SK-N-SH (cell line): Measurements from ENCODE around the gene RELCH. TPM values are rescaled to one million over a fixed set of nuclear protein-coding genes. Genes with fewer than 3 reads are reported as not detected.

Experiments used
- CTCF ChIA-PET: fragments of 300-600, 350-600 bp; formaldehyde crosslinking; extraction: SDS; loops from one replicate; lab custom pipeline; 2021; lab: Yijun Ruan, JAX
- POLR2A ChIA-PET: fragments of 350-600 bp; sonication (Branson Sonifier 250); formaldehyde crosslinking; extraction: SDS; loops from one replicate; lab custom pipeline; 2020; ENCODE audit warnings: antibody characterized with exemption, inconsistent platforms; lab: Yijun Ruan, JAX
- DNase-seq: peaks from one replicate; pipeline ENCODE4 v3.0.0; 2012
- H2AFZ ChIP-seq: fragments of 200-600 bp; sonication (generic); 2 replicates; pipeline ENCODE4 v1.8.1; 2016; ENCODE audit warnings: antibody characterized with exemption, mild to moderate bottlenecking, low read depth
- H3F3A ChIP-seq: fragments of 200-600 bp; sonication (generic); replicated peaks from 2 replicates; pipeline ENCODE3; 2016; ENCODE audit warnings: antibody characterized with exemption, mild to moderate bottlenecking; ENCODE audit not compliant: insufficient read depth
- H3K27ac ChIP-seq, 2 experiments: fragments of 200-500 bp in 1 of 2; fragments of 200-600 bp in 1 of 2; sonication (Bioruptor generic) in 1 of 2; sonication (generic), shearing (Covaris generic) in 1 of 2; 2 replicates each; pipeline versions ENCODE4 v1.5.1 to v1.6.1; 2014 to 2016; ENCODE audit warnings: low read depth in 2 of 2, inconsistent platforms in 1 of 2, low read length in 1 of 2, mild to moderate bottlenecking in 1 of 2, mixed read lengths in 1 of 2
- H3K27me3 ChIP-seq: fragments of 200-600 bp; sonication (generic), shearing (Covaris generic); 2 replicates; pipeline ENCODE4 v1.6.1; 2016; ENCODE audit warnings: mixed run types; ENCODE audit not compliant: insufficient read depth
- H3K36me3 ChIP-seq, 2 experiments: fragments of 200-500 bp in 1 of 2; fragments of 200-600 bp in 1 of 2; sonication (Bioruptor generic) in 1 of 2; sonication (generic) in 1 of 2; replicated peaks in 1 of 2; 2 replicates each; pipeline versions ENCODE3 to v1.5.1; 2014 to 2016; ENCODE audit warnings: low read length in 1 of 2, mild to moderate bottlenecking in 1 of 2; ENCODE audit not compliant: insufficient read depth in 2 of 2, control insufficient read depth in 1 of 2
- H3K4me1 ChIP-seq, 2 experiments: fragments of 200-500 bp in 1 of 2; fragments of 200-600 bp in 1 of 2; sonication (Bioruptor generic) in 1 of 2; sonication (generic), shearing (Covaris generic) in 1 of 2; 2 replicates each; pipeline versions ENCODE4 v1.5.1 to v1.6.1; 2014 to 2016; ENCODE audit warnings: low read depth in 1 of 2, low read length in 1 of 2, mixed run types in 1 of 2; ENCODE audit not compliant: insufficient read depth in 2 of 2, control insufficient read depth in 1 of 2
- H3K4me2 ChIP-seq: fragments of 200-600 bp; sonication (generic), shearing (Covaris generic); 2 replicates; pipeline ENCODE4 v1.6.1; 2017; ENCODE audit warnings: mixed run types
- H3K4me3 ChIP-seq, 2 experiments: fragments of 200-500 bp in 1 of 2; fragments of 200-600 bp in 1 of 2; sonication (Bioruptor generic) in 1 of 2; sonication (generic), shearing (Covaris generic) in 1 of 2; 2 replicates each; pipeline versions ENCODE4 v1.5.1 to v1.8.1; 2014 to 2016; ENCODE audit warnings: low read depth in 2 of 2, inconsistent platforms in 1 of 2, low read length in 1 of 2, mild to moderate bottlenecking in 1 of 2, mixed read lengths in 1 of 2, moderate library complexity in 1 of 2
- H3K79me2 ChIP-seq: fragments of 200-600 bp; sonication (generic); 2 replicates; pipeline ENCODE4 v1.8.1; 2017; ENCODE audit warnings: mild to moderate bottlenecking; ENCODE audit not compliant: insufficient read depth
- H3K9ac ChIP-seq: fragments of 200-600 bp; sonication (generic); 2 replicates; pipeline ENCODE4 v1.6.1; 2017; ENCODE audit warnings: mixed run types
- H3K9me2 ChIP-seq: fragments of 200-600 bp; sonication (generic); 2 replicates; pipeline ENCODE4 v1.6.1; 2017; ENCODE audit warnings: mixed run types
- H3K9me3 ChIP-seq: fragments of 200-600 bp; sonication (generic); 2 replicates; pipeline ENCODE4 v1.6.1; 2017; ENCODE audit warnings: mixed run types, mild to moderate bottlenecking, moderate library complexity
- H4K20me1 ChIP-seq: fragments of 200-600 bp; sonication (generic); 2 replicates; pipeline ENCODE4 v1.6.1; 2017; ENCODE audit warnings: mild to moderate bottlenecking, mixed run types; ENCODE audit not compliant: insufficient read depth
- CHD2 ChIP-seq: fragments of 150-350 bp; IDR thresholded peaks from 2 replicates; pipeline ENCODE4 v1.6.1; 2018; ENCODE audit warnings: low read length; ENCODE audit not compliant: partially characterized antibody
- ELF1 ChIP-seq: IDR thresholded peaks from 2 replicates; pipeline ENCODE4 v1.4.0; 2012
- EZH2phosphoT487 ChIP-seq: fragments of 200-600 bp; sonication (generic); IDR thresholded peaks from 2 replicates; pipeline ENCODE4 v1.6.1; 2017; ENCODE audit warnings: low read depth, mixed run types, mild to moderate bottlenecking, antibody characterized with exemption, moderate library complexity, borderline replicate concordance
- FOXJ3 ChIP-seq: sonication (generic); formaldehyde crosslinking; IDR thresholded peaks from 2 replicates; pipeline ENCODE4 v1.5.1; 2020; ENCODE audit warnings: mild to moderate bottlenecking, missing genetic modification reagents
- MXI1 ChIP-seq: IDR thresholded peaks from 2 replicates; pipeline ENCODE4 v1.6.1; 2012; ENCODE audit warnings: mild to moderate bottlenecking, low read depth, low read length, improper control_type of control experiment
- NFIC ChIP-seq: IDR thresholded peaks from 2 replicates; pipeline ENCODE4 v1.4.0; 2012; ENCODE audit warnings: borderline replicate concordance
- NRF1 ChIP-seq: IDR thresholded peaks from 2 replicates; pipeline ENCODE4 v1.6.1; 2012; ENCODE audit warnings: low read depth, mild to moderate bottlenecking, low read length
- RXRA ChIP-seq: IDR thresholded peaks from 2 replicates; pipeline ENCODE4 v1.4.0; 2012; ENCODE audit warnings: low read depth, mild to moderate bottlenecking, borderline replicate concordance
- SIN3A ChIP-seq: IDR thresholded peaks from 2 replicates; pipeline ENCODE4 v1.6.1; 2012; ENCODE audit warnings: low read depth, mild to moderate bottlenecking, low read length, moderate library complexity, borderline replicate concordance
- SMC3 ChIP-seq: IDR thresholded peaks from 2 replicates; pipeline ENCODE4 v1.6.1; 2012; ENCODE audit warnings: low read depth, low read length, improper control_type of control experiment
- TAF1 ChIP-seq: IDR thresholded peaks from 2 replicates; pipeline ENCODE4 v1.6.1; 2012; ENCODE audit warnings: low read depth, mild to moderate bottlenecking, low read length, moderate library complexity, borderline replicate concordance
- YY1 ChIP-seq: IDR thresholded peaks from 2 replicates; pipeline ENCODE4 v1.4.0; 2012; ENCODE audit warnings: low read depth, mild to moderate bottlenecking
- WGBS: methylation state at CpG from one replicate; pipeline ENCODE4 v1.1.6; 2017; ENCODE audit warnings: low lambda C conversion rate; 5-methylcytosine and 5-hydroxymethylcytosine counted together
- polyA plus RNA-seq, 3 experiments: library from polyadenylated mRNA; depleted of rRNA; stranded (reverse); fragments of >200 nt; gene quantifications; 2 replicates each; pipeline ENCODE4 v1.2.3, GENCODE V29; 2012
- TF ChIP-seq, protein P1 (sequence below): IDR thresholded peaks from 2 replicates; pipeline ENCODE4; 2012
- TF ChIP-seq, protein P2 (sequence below): IDR thresholded peaks from 2 replicates; pipeline ENCODE4 v1.4.0; 2012; ENCODE audit warnings: low read depth, borderline replicate concordance
- TF ChIP-seq, protein P3 (sequence below): fragments of 150-350 bp; IDR thresholded peaks from 2 replicates; pipeline ENCODE4 v1.6.1; 2017; ENCODE audit warnings: antibody characterized with exemption, low read length, low read depth, borderline replicate concordance
- TF ChIP-seq, protein P4 (sequence below): fragments of 150-350 bp; IDR thresholded peaks from 2 replicates; pipeline ENCODE4 v1.6.1; 2016; ENCODE audit warnings: mild to moderate bottlenecking, low read depth, low read length
- TF ChIP-seq, protein P5 (sequence below): IDR thresholded peaks from 2 replicates; pipeline ENCODE4 v1.4.0; 2012; ENCODE audit warnings: low read depth

Gene RELCH
- polyA plus RNA-seq, 1 of the 3 experiments (the other 2 are of a cell fraction): 7.4 TPM

DNA sequence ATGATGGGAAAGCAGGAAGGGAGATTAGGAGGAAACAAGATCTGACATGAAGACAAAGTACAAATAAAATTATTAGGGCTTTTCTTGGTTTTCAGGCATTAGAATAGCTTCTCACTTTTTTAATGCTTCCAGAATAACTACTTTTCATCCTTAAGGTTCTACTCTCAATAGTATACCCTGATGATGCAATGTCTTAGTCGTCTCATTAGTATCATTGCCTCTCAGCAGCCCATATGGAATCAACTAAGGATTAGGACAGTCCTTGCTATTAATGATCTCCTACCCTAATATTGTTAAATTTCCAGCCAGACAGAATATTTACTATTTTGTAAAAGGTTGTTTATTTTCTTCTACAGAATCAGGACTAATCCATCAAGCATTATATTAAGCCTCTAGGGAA, 55.9 kb downstream of the RELCH start (continued):
- TF ChIP-seq, protein P1, sequence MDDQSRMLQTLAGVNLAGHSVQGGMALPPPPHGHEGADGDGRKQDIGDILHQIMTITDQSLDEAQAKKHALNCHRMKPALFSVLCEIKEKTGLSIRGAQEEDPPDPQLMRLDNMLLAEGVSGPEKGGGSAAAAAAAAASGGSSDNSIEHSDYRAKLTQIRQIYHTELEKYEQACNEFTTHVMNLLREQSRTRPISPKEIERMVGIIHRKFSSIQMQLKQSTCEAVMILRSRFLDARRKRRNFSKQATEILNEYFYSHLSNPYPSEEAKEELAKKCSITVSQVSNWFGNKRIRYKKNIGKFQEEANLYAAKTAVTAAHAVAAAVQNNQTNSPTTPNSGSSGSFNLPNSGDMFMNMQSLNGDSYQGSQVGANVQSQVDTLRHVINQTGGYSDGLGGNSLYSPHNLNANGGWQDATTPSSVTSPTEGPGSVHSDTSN: no peak
- TF ChIP-seq EZH2phosphoT487 (no peak), NRF1 (no peak)
- TF ChIP-seq, all 33 proteins: peak for 0

DNA sequence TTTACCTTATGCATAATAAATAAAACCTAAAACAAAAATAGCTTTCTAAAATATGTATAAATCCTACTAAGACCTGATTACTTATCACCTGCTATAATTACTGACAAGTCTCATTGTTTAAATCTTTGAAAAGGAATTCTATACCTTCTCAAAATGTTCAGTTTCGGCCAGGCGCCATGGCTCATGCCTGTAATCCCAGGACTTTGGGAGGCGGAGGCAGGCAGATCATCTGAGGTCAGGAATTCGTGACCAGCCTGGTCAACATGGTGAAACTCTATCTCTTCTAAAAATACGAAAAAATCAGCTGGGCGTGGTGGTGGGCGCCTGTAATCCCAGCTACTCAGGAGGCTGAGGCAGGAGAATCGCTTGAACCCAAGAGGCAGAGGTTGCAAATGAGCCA, 58.1 kb downstream of the RELCH start:
- Histone ChIP-seq H3K36me3 (peaks cover 10 to 37% of the 10 kb centered on the region in 2 experiments), H3K9ac (no peak overlapping the region), H3K9me3 (no peaks in the 10 kb centered on the region), H3K79me2 (no peaks in the 10 kb centered on the region), H4K20me1 (no peaks in the 10 kb centered on the region), H2AFZ (no peak overlapping the region), H3K4me3 (no peak overlapping the region; a peak in 1 of 4 replicates), H3K27me3 (no peaks in the 10 kb centered on the region), H3K27ac (no peak overlapping the region), H3K4me2 (no peak overlapping the region), H3F3A (peaks cover 4% of the 10 kb centered on the region), H3K4me1 (no peaks in the 10 kb centered on the region; a peak in 1 of 4 replicates), H3K9me2 (no peaks in the 10 kb centered on the region)
- CTCF ChIA-PET: interaction anchor here (0.9 to 9.9 kb wide), 2 partner anchors 15 to 62 kb away, joined by 3 to 120 read pairs; partner anchors contain the start of genes PIGN and RELCH
- TF ChIP-seq RXRA (no peak), YY1 (no peak), CHD2 (no peak), SMC3 (no peak), NFIC (no peak), MXI1 (no peak), FOXJ3 (CRISPR knock-in tag) (no peak), SIN3A (no peak), TAF1 (no peak), ELF1 (no peak)
- TF ChIP-seq, protein P2, sequence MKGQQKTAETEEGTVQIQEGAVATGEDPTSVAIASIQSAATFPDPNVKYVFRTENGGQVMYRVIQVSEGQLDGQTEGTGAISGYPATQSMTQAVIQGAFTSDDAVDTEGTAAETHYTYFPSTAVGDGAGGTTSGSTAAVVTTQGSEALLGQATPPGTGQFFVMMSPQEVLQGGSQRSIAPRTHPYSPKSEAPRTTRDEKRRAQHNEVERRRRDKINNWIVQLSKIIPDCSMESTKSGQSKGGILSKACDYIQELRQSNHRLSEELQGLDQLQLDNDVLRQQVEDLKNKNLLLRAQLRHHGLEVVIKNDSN: no peak
- TF ChIP-seq, protein P3, sequence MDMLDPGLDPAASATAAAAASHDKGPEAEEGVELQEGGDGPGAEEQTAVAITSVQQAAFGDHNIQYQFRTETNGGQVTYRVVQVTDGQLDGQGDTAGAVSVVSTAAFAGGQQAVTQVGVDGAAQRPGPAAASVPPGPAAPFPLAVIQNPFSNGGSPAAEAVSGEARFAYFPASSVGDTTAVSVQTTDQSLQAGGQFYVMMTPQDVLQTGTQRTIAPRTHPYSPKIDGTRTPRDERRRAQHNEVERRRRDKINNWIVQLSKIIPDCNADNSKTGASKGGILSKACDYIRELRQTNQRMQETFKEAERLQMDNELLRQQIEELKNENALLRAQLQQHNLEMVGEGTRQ: no peak
- TF ChIP-seq, protein P4, sequence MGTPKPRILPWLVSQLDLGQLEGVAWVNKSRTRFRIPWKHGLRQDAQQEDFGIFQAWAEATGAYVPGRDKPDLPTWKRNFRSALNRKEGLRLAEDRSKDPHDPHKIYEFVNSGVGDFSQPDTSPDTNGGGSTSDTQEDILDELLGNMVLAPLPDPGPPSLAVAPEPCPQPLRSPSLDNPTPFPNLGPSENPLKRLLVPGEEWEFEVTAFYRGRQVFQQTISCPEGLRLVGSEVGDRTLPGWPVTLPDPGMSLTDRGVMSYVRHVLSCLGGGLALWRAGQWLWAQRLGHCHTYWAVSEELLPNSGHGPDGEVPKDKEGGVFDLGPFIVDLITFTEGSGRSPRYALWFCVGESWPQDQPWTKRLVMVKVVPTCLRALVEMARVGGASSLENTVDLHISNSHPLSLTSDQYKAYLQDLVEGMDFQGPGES: no peak
- TF ChIP-seq, protein P5, sequence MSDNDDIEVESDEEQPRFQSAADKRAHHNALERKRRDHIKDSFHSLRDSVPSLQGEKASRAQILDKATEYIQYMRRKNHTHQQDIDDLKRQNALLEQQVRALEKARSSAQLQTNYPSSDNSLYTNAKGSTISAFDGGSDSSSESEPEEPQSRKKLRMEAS: no peak
- TF ChIP-seq, protein P1: no peak
- WGBS: 95% methylated on average over 8 of the region's 8 CpGs
- POLR2A ChIA-PET: no interaction called here
- no peak for DNase-seq
